Heart left ventricle (tissue), 13 donors: ENCODE data around the gene GRIK1.

Experiments used
- POLR2A ChIP-seq, 2 donors: fragments of 450-650 bp; IDR thresholded peaks; one replicate each; pipeline ENCODE4 v1.6.1; 2017; ENCODE audit warnings: antibody characterized with exemption in 2 of 2, mild to moderate bottlenecking in 2 of 2, moderate library complexity in 2 of 2
- TF ChIP-seq, protein P1 (sequence below), 12 donors: fragments of 200-600 bp; sonication (generic) in 4 of 12; IDR thresholded peaks; one replicate each; pipeline versions ENCODE4 v1.5.0 to v1.8.0; 2018 to 2022; ENCODE audit warnings: antibody characterized with exemption in 12 of 12, mild to moderate bottlenecking in 5 of 12
- donor health status: ischemic (EF 13 %, LVEDD 7.1; RV severe dilation, severe dysfunction).
- donor health status: DM: no; HTN: yes; CAD: no.
- donor health status: DM: no; HTN: no; CAD: no.
- donor health status: ischemic (EF 25% LVEDD 6.9; RV normal size, moderate dysfunction).
- donor health status: ischemic (EF 25% LVEDD 5.7; RV mildly dilated, moderate dysfunction).
- donor health status: ischemic (EF 35%, LVEDD 5.7; RV mildly dilated, moderate dysfunction).
- donor health status: nonischemic (EF 11% LVEDD 7.7; RV severe dilation, severe dysfunction).
- donor health status: DM: yes; HTN: yes; CAD: no.
- donor health status: PGD.
- donor health status: ischemic (EF 29% LVEDD 5.4; RV normal size, mild dysfunction).
- donor health status: nonischemic (EF 23%, LVEDD 6.1; RV moderate dilation, normal function).

DNA sequence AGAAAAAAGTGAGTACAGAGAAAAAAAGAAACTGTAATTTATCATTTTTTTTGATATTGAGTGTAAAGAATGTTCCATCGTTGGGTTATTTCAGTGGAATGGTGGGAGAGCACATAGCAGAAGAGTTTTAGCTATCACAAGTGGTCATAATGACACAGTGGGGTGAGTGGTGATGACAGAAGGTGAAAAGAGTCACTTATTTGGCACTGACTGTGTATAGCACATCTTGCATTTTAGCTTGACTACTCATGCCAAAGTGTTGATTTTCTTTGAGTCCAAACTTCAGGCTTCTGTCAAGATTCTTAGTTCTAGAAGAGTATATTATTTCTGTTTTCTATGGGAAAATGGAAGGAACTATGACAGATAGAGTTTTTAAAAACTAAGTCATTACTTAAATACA is 261.2 kb downstream of the GRIK1 start:
- TF ChIP-seq, protein P1, sequence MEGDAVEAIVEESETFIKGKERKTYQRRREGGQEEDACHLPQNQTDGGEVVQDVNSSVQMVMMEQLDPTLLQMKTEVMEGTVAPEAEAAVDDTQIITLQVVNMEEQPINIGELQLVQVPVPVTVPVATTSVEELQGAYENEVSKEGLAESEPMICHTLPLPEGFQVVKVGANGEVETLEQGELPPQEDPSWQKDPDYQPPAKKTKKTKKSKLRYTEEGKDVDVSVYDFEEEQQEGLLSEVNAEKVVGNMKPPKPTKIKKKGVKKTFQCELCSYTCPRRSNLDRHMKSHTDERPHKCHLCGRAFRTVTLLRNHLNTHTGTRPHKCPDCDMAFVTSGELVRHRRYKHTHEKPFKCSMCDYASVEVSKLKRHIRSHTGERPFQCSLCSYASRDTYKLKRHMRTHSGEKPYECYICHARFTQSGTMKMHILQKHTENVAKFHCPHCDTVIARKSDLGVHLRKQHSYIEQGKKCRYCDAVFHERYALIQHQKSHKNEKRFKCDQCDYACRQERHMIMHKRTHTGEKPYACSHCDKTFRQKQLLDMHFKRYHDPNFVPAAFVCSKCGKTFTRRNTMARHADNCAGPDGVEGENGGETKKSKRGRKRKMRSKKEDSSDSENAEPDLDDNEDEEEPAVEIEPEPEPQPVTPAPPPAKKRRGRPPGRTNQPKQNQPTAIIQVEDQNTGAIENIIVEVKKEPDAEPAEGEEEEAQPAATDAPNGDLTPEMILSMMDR (IDR thresholded peaks at IDR 0.05), result no peak
- no peak for TF ChIP-seq POLR2A (IDR thresholded peaks at IDR 0.05)
